HL-60 (cell line): ENCODE results near the gene DMD.

Experiments
- DNase-seq, 2 experiments: peaks; one replicate each; pipeline ENCODE4 v3.0.0-alpha.2; 2010 to 2020; ENCODE audit warnings: low read depth in 1 of 2, low spot score in 1 of 2
- H3K27ac ChIP-seq: fragments of 250-450 bp; sonication (Bioruptor Pico); replicated peaks from 2 replicates; pipeline ENCODE4 v1.5.1; 2020; ENCODE audit warnings: mild to moderate bottlenecking, moderate library complexity
- H3K27me3 ChIP-seq: fragments of 250-450 bp; sonication (Bioruptor Pico); 2 replicates; pipeline ENCODE4 v1.5.1; 2021; ENCODE audit warnings: mild to moderate bottlenecking, moderate library complexity; ENCODE audit not compliant: insufficient read depth, poor library complexity, severe bottlenecking
- H3K4me3 ChIP-seq: replicated peaks from 2 replicates; pipeline ENCODE4 v1.5.1; 2011; ENCODE audit warnings: mild to moderate bottlenecking, control low read depth, low read length; ENCODE audit not compliant: insufficient read depth
- CTCF ChIP-seq: IDR thresholded peaks from one replicate; pipeline ENCODE4 v1.5.1; 2011; ENCODE audit warnings: low read length, control low read depth, inconsistent platforms; ENCODE audit not compliant: insufficient read depth
- GABPA ChIP-seq: IDR thresholded peaks from 2 replicates; pipeline ENCODE4 v1.6.1; 2012; ENCODE audit warnings: low read depth
- POLR2AphosphoS5 ChIP-seq: IDR thresholded peaks from 2 replicates; pipeline ENCODE4 v1.6.1; 2012; ENCODE audit warnings: low read depth
- REST ChIP-seq: IDR thresholded peaks from 2 replicates; pipeline ENCODE4 v1.6.1; 2012; ENCODE audit warnings: low read depth; ENCODE audit not compliant: insufficient replicate concordance
- SPI1 ChIP-seq: IDR thresholded peaks from 2 replicates; pipeline ENCODE4 v1.6.1; 2012; ENCODE audit warnings: low read depth, mild to moderate bottlenecking, borderline replicate concordance

The DMD gene

GRCh38 chrX:32524385-32524784 lies 687.0 kb downstream of the DMD start:
- no peak for TF ChIP-seq REST
- TF ChIP-seq GABPA, result no peak
- no peak for TF ChIP-seq CTCF
- TF ChIP-seq POLR2AphosphoS5, result no peak
- no peak for TF ChIP-seq SPI1
- Histone ChIP-seq H3K27ac (no peak overlapping the region), H3K27me3 (no peaks in the 10 kb centered on the region), H3K4me3 (no peak overlapping the region)
- no peak for DNase-seq

GRCh38 chrX:32520789-32521188 lies 690.6 kb downstream of the DMD start:
- Histone ChIP-seq H3K4me3 (no peak overlapping the region), H3K27ac (no peak overlapping the region), H3K27me3 (no peaks in the 10 kb centered on the region)
- no peak for TF ChIP-seq REST
- TF ChIP-seq GABPA, result no peak
- TF ChIP-seq POLR2AphosphoS5, result no peak
- no peak for TF ChIP-seq CTCF
- no peak for TF ChIP-seq SPI1
- DNase-seq, result no peak

- Histone ChIP-seq H3K4me3 (no peak overlapping the region), H3K27me3 (no peaks in the 10 kb centered on the region), H3K27ac (no peak overlapping the region)
- no peak for DNase-seq
- no peak for TF ChIP-seq CTCF
Measured at GRCh38 chrX:32514986-32515385, 696.4 kb downstream of the DMD start.

- TF ChIP-seq REST (no peak), POLR2AphosphoS5 (no peak), CTCF (no peak), GABPA (no peak), SPI1 (no peak)
- no peaks in the 10 kb centered on the region for H3K27me3 ChIP-seq
- no peak overlapping the region for H3K27ac ChIP-seq
- H3K4me3 ChIP-seq, result no peak overlapping the region
- no peak for DNase-seq
Measured at GRCh38 chrX:32501606-32502005, 709.7 kb downstream of the DMD start.
